Spleen (tissue), 11 donors: ENCODE data around the gene FMN2. TPM values are rescaled to one million over a fixed set of nuclear protein-coding genes. Genes with fewer than 3 reads are reported as not detected.

ENCODE experiments used
- DNase-seq: peaks from one replicate; pipeline ENCODE4 v3.0.0-alpha.2; 2020
- H3K27ac ChIP-seq, 8 donors: fragments of 200-600 bp; sonication (generic) in 7 of 8; 1 replicate in 4 of 8; 2 replicates in 4 of 8; pipeline versions ENCODE4 v1.5.0 to v1.8.0; 2016 to 2021; ENCODE audit warnings: inconsistent platforms in 4 of 8, mild to moderate bottlenecking in 4 of 8, moderate library complexity in 1 of 8
- H3K27me3 ChIP-seq, 7 donors: fragments of 200-600 bp; sonication (generic) in 6 of 7; replicated peaks in 1 of 7; 1 replicate in 4 of 7; 2 replicates in 3 of 7; pipeline versions ENCODE4 v1.5.0 to v1.8.0; 2016 to 2021; ENCODE audit warnings: inconsistent platforms in 3 of 7, mild to moderate bottlenecking in 1 of 7
- H3K36me3 ChIP-seq, 6 donors: fragments of 200-600 bp; sonication (generic) in 5 of 6; 1 replicate in 4 of 6; 2 replicates in 2 of 6; pipeline versions ENCODE4 v1.5.0 to v1.8.0; 2016 to 2021; ENCODE audit warnings: inconsistent platforms in 2 of 6
- H3K4me1 ChIP-seq, 6 donors: fragments of 200-600 bp; sonication (generic) in 5 of 6; 1 replicate in 3 of 6; 2 replicates in 3 of 6; pipeline versions ENCODE4 v1.5.0 to v1.8.0; 2016 to 2021; ENCODE audit warnings: inconsistent platforms in 3 of 6
- H3K4me3 ChIP-seq, 8 donors: fragments of 200-600 bp; sonication (generic) in 7 of 8; 1 replicate in 4 of 8; 2 replicates in 4 of 8; pipeline versions ENCODE4 v1.5.0 to v1.8.0; 2016 to 2021; ENCODE audit warnings: inconsistent platforms in 4 of 8, mild to moderate bottlenecking in 4 of 8, moderate library complexity in 2 of 8
- H3K9me3 ChIP-seq, 8 donors: fragments of 200-600 bp; sonication (generic) in 7 of 8; 1 replicate in 4 of 8; 2 replicates in 4 of 8; pipeline versions ENCODE4 v1.5.0 to v1.8.0; 2016 to 2021; ENCODE audit warnings: inconsistent platforms in 4 of 8
- POLR2A ChIP-seq, 3 donors: fragments of 450-650 bp; IDR thresholded peaks; one replicate each; pipeline ENCODE4 v1.5.1; 2017; ENCODE audit warnings: antibody characterized with exemption in 3 of 3, mild to moderate bottlenecking in 1 of 3
- POLR2AphosphoS5 ChIP-seq, 3 donors: sonication (generic); formaldehyde crosslinking; IDR thresholded peaks; one replicate each; pipeline ENCODE4 v1.5.1; 2017; ENCODE audit warnings: antibody characterized with exemption in 3 of 3
- WGBS, 5 donors: extraction: QIAGEN DNeasy Blood & Tissue Kit in 3 of 5; methylation state at CpG; one replicate each; pipeline versions ENCODE4 v1.1.5 to v1.1.7; 2013 to 2018; 5-methylcytosine and 5-hydroxymethylcytosine counted together
- intact Hi-C: fragments of 100-400 bp; cut with DNase I; formaldehyde crosslinking; loops from one replicate; pipeline ENCODE4 v1.15.0; 2023; ENCODE audit warnings: low total_unique reads
- polyA plus RNA-seq, 3 donors: library from polyadenylated mRNA; stranded (reverse); fragments of 200-250 nt; gene quantifications; one replicate each; pipeline ENCODE4 v1.2.1, GENCODE V29; 2013
- total RNA-seq, 7 donors: library from RNA; depleted of rRNA in 3 of 7; stranded (reverse); fragments of >200 nt in 3 of 7; fragmentation: NEBNext Ultra II Directional in 4 of 7; extraction: Animal tissue kit (Norgen Biotek cat#: 25700) in 4 of 7; gene quantifications; one replicate each; pipeline versions ENCODE4 v1.1.0 to v1.2.1, GENCODE V29; 2016 to 2021
- TF ChIP-seq, protein P1 (sequence below), 11 experiments: fragments of 200-600 bp in 7 of 11; fragments of 450-650 bp in 4 of 11; sonication (generic) in 4 of 11; IDR thresholded peaks in 8 of 11; conservative IDR thresholded peaks in 3 of 11; 1 replicate in 7 of 11; 2 replicates in 4 of 11; pipeline versions ENCODE4 v1.4.0 to v1.8.0; 2016 to 2021; ENCODE audit warnings: antibody characterized with exemption in 11 of 11, inconsistent platforms in 4 of 11, mild to moderate bottlenecking in 1 of 11
- donor health status: healthy with polysubstance abuse.
- donor health status: DM: no; HTN: no; CAD: no; lungs with moderate emphysema.
- donor health status: DM: no; HTN: no; CAD: no.
- donor health status: Bipolar disorder and iron deficiency.
- donor health status: healthy.
- donor health status: DM: no; HTN: no; CAD: no.
- donor health status: DM: yes; HTN: yes; CAD: no.

Gene FMN2
- total and polyA plus RNA-seq, 10 donors, result 0.04 to 0.24 (median 0.12) TPM; not detected in 6

DNA sequence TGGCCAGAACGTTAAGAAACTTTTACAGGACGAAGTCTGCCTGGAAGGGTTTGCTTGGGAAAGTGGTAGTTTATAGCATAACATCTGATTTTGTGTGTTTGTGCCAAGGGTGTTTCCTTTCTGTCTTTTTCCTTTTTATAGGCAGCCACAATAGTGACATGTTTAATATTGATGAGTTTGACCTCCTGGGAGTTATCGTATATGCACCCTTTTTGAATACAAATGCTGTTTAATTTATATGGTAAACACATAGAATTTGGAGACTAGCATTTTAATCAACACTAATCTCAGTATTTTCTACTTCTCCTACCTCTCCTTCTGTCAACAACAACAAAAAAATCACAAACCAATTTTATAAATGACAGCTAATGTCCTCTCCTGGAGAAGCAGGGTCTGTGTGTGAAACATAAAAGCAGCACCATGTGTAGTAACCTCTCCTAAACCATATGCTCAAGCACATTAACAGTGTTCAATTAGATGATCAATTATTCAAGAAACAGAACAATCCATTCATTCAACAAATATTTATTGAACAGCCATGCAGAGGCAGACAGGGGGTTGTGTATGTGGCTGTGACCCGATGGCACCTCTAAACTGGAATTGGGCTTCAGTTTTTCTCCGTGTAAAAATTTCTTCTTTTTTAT lies 604 bp upstream of the FMN2 start:
- H3K27ac ChIP-seq, result no peak overlapping the region
- peaks cover 0 to 91% (median 51%) of the 10 kb centered on the region in 7 donors for H3K27me3 ChIP-seq
- no peaks in the 10 kb centered on the region for H3K36me3 ChIP-seq
- TF ChIP-seq POLR2AphosphoS5 (IDR thresholded peaks at IDR 0.05) (no peak), POLR2A (IDR thresholded peaks at IDR 0.05) (no peak)
- TF ChIP-seq, protein P1, sequence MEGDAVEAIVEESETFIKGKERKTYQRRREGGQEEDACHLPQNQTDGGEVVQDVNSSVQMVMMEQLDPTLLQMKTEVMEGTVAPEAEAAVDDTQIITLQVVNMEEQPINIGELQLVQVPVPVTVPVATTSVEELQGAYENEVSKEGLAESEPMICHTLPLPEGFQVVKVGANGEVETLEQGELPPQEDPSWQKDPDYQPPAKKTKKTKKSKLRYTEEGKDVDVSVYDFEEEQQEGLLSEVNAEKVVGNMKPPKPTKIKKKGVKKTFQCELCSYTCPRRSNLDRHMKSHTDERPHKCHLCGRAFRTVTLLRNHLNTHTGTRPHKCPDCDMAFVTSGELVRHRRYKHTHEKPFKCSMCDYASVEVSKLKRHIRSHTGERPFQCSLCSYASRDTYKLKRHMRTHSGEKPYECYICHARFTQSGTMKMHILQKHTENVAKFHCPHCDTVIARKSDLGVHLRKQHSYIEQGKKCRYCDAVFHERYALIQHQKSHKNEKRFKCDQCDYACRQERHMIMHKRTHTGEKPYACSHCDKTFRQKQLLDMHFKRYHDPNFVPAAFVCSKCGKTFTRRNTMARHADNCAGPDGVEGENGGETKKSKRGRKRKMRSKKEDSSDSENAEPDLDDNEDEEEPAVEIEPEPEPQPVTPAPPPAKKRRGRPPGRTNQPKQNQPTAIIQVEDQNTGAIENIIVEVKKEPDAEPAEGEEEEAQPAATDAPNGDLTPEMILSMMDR (IDR thresholded peaks at IDR 0.05 in 8 of 11, conservative IDR thresholded peaks at IDR 0.05 in 3 of 11), result no peak
- peak overlapping the region in 2 of 8 donors; percentile 17 to 26 for H3K4me3 ChIP-seq
- peaks cover 5 to 26% (median 16%) of the 10 kb centered on the region in 6 donors for H3K4me1 ChIP-seq
- DNase-seq, result no peak
- intact Hi-C loops, result no loop called here
- peaks cover 0 to 4% (median 0%) of the 10 kb centered on the region in 8 donors for H3K9me3 ChIP-seq
- WGBS, 5 donors, result 27 to 36% (median 28%) methylated on average over 5 of the region's 5 CpGs

DNA sequence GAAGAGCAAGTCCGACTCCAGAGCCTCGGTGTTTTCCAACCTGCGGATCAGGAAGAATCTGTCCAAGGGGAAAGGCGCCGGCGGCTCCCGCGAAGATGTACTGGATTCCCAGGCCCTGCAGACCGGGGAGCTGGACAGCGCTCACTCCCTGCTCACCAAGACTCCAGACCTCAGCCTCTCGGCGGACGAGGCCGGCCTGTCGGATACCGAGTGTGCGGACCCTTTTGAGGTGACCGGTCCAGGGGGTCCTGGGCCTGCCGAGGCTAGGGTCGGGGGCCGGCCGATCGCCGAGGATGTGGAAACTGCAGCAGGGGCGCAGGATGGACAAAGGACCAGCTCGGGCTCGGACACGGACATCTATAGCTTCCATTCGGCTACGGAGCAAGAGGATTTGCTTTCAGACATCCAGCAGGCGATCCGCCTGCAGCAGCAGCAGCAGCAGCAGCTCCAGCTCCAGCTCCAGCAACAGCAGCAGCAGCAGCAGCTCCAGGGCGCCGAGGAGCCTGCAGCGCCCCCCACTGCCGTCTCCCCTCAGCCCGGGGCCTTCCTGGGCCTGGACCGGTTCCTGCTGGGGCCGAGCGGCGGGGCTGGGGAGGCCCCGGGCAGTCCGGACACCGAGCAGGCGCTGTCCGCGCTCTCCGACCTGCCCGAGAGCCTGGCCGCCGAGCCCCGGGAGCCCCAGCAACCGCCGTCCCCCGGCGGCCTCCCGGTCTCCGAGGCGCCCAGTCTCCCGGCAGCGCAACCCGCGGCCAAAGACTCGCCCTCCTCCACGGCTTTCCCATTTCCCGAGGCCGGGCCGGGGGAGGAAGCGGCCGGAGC lies 827 bp downstream of the FMN2 start:
- Histone ChIP-seq H3K9me3 (peaks cover 0 to 4% (median 0%) of the 10 kb centered on the region in 8 donors), H3K4me3 (peak overlapping the region in 5 of 8 donors; percentile 7 to 51 (median 18)), H3K4me1 (peaks cover 5 to 26% (median 16%) of the 10 kb centered on the region in 6 donors), H3K27ac (no peak overlapping the region), H3K36me3 (no peaks in the 10 kb centered on the region), H3K27me3 (peaks cover 0 to 86% (median 51%) of the 10 kb centered on the region in 7 donors)
- no peak for DNase-seq
- WGBS, 5 donors, result 1 to 5% (median 3%) methylated on average over 31 to 70 of the region's 70 CpGs
- intact Hi-C loops, result no loop called here
- TF ChIP-seq POLR2AphosphoS5 (IDR thresholded peaks at IDR 0.05) (no peak), POLR2A (IDR thresholded peaks at IDR 0.05) (no peak)
- TF ChIP-seq, protein P1 (IDR thresholded peaks at IDR 0.05 in 8 of 11, conservative IDR thresholded peaks at IDR 0.05 in 3 of 11), result no peak

DNA sequence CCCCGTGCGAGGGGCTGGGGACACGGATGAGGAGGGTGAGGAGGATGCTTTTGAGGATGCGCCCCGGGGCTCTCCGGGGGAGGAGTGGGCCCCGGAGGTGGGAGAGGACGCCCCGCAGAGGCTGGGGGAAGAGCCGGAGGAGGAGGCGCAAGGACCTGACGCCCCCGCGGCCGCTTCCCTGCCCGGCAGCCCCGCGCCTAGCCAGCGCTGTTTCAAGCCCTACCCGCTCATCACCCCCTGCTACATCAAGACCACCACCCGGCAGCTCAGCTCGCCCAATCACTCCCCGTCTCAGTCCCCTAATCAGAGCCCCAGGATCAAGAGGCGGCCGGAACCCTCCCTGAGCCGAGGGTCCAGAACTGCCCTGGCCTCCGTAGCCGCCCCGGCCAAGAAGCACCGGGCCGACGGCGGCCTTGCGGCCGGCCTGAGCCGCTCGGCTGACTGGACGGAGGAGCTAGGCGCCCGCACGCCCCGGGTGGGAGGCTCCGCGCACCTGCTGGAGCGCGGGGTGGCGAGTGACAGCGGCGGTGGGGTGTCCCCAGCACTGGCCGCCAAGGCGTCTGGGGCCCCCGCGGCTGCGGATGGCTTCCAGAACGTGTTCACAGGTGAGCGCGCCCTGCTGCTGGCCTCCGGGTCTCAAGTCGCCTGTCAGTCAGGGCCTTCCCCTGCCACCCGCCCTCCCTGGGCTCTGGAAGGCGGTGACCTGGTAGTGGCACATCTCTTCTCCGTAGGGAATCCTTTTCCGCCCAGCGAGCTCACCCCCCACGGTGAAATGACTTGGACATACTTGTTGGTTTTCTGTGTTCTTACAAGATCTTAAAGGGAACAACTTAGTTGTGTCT lies 1.7 kb downstream of the FMN2 start:
- H3K36me3 ChIP-seq, result no peaks in the 10 kb centered on the region
- H3K27me3 ChIP-seq, result peaks cover 0 to 80% (median 51%) of the 10 kb centered on the region in 7 donors
- intact Hi-C loops, result no loop called here
- peaks cover 5 to 26% (median 16%) of the 10 kb centered on the region in 6 donors for H3K4me1 ChIP-seq
- no peak overlapping the region for H3K27ac ChIP-seq
- peaks cover 0 to 4% (median 0%) of the 10 kb centered on the region in 8 donors for H3K9me3 ChIP-seq
- peak overlapping the region in 5 of 8 donors; percentile 7 to 51 (median 18) for H3K4me3 ChIP-seq
- no peak for TF ChIP-seq POLR2AphosphoS5 (IDR thresholded peaks at IDR 0.05)
- no peak for TF ChIP-seq POLR2A (IDR thresholded peaks at IDR 0.05)
- TF ChIP-seq, protein P1 (IDR thresholded peaks at IDR 0.05 in 8 of 11, conservative IDR thresholded peaks at IDR 0.05 in 3 of 11), result no peak
- DNase-seq, result no peak
- WGBS, 5 donors, result 8 to 20% (median 10%) methylated on average over 25 to 65 of the region's 65 CpGs
